MCF 10A (cell line): ENCODE measurements around the gene NKX3-2. TPM values are rescaled to one million over a fixed set of nuclear protein-coding genes. Genes with fewer than 3 reads are reported as not detected.

Experiments used
- BruUV-seq: library from RNA; stranded (reverse); fragments of 400-500 nt; replicated peaks from 2 replicates; lab custom pipeline; 2021; lab: Mats Ljungman, UMichigan
- CTCF ChIA-PET: fragments of 300-600 bp; sonication (Branson Sonifier 250); formaldehyde crosslinking; extraction: SDS; loops from one replicate; lab custom pipeline; 2021; ENCODE audit warnings: antibody characterized with exemption, inconsistent platforms; lab: Yijun Ruan, JAX
- POLR2A ChIA-PET: fragments of 300-600, 350-650 bp; sonication (Branson Sonifier 250); formaldehyde crosslinking; extraction: SDS; loops from one replicate; lab custom pipeline; 2020; ENCODE audit warnings: antibody characterized with exemption, inconsistent platforms; lab: Yijun Ruan, JAX
- DNase-seq: peaks from one replicate; pipeline ENCODE4 v3.0.0-alpha.2; 2018; ENCODE audit not compliant: unreplicated experiment
- H3K27ac Mint-ChIP-seq: one replicate; pipeline ENCODE4 v1.8.0; 2022; ENCODE audit warnings: mild to moderate bottlenecking, low read depth, mixed read lengths; ENCODE audit not compliant: unreplicated experiment
- H3K27me3 Mint-ChIP-seq: one replicate; pipeline ENCODE4 v1.8.0; 2022; ENCODE audit warnings: mixed read lengths; ENCODE audit not compliant: insufficient read depth, unreplicated experiment
- H3K36me3 Mint-ChIP-seq: one replicate; pipeline ENCODE4 v1.8.0; 2022; ENCODE audit warnings: mild to moderate bottlenecking, moderate library complexity, mixed read lengths; ENCODE audit not compliant: insufficient read depth, unreplicated experiment
- H3K4me1 Mint-ChIP-seq: one replicate; pipeline ENCODE4 v1.8.0; 2022; ENCODE audit warnings: mixed read lengths; ENCODE audit not compliant: insufficient read depth, unreplicated experiment
- H3K4me3 Mint-ChIP-seq: one replicate; pipeline ENCODE4 v1.8.0; 2022; ENCODE audit warnings: mild to moderate bottlenecking, moderate library complexity, mixed read lengths; ENCODE audit not compliant: unreplicated experiment
- H3K9me3 Mint-ChIP-seq: one replicate; pipeline ENCODE4 v1.8.0; 2022; ENCODE audit warnings: mixed read lengths; ENCODE audit not compliant: unreplicated experiment
- intact Hi-C: fragments of 100-400 bp; cut with micrococcal nuclease; formaldehyde crosslinking; loops from 2 replicates; pipeline ENCODE4 v1.14.1; 2022
- total RNA-seq: library from RNA; stranded (reverse); gene quantifications from 2 replicates; pipeline ENCODE4 v1.2.3, GENCODE V29; 2022
- TF ChIP-seq, protein P1 (sequence below): fragments of 200-600 bp; IDR thresholded peaks from one replicate; pipeline ENCODE4 v1.8.0; 2022; ENCODE audit warnings: antibody characterized with exemption, mild to moderate bottlenecking; ENCODE audit not compliant: unreplicated experiment

NKX3-2 gene
- total RNA-seq, 1 experiment from 2014 or later, result 0.42 TPM

DNA sequence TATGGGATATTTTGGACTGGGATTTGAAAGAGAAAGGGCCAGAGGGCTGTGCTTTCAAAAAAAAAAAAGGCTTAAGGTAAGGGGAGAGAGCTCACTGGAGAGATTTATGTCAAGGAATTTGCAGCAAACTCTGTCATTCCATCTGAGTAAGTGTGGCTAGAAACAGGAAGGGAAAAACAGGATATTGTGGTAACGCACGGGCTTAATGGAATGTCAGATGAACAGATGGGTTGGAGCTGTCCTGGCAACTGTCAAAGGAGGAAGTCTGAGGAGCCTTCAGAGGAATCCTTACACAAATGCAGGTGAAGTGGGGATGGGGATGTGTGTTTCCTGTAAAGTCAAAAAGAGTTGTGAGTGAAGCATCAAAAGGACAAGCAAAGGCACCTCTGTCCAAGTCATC is 15.1 kb upstream of the NKX3-2 start:
- H3K27ac Mint-ChIP-seq, result peak overlapping the region; percentile 20
- POLR2A ChIA-PET, result interaction anchor here (1.1 kb wide), 1 partner anchor 75 kb away, joined by 4 read pairs; no protein-coding TSS in a partner anchor
- intact Hi-C loops, result no loop called here
- H3K4me3 Mint-ChIP-seq, result no peak overlapping the region
- TF ChIP-seq, protein P1, sequence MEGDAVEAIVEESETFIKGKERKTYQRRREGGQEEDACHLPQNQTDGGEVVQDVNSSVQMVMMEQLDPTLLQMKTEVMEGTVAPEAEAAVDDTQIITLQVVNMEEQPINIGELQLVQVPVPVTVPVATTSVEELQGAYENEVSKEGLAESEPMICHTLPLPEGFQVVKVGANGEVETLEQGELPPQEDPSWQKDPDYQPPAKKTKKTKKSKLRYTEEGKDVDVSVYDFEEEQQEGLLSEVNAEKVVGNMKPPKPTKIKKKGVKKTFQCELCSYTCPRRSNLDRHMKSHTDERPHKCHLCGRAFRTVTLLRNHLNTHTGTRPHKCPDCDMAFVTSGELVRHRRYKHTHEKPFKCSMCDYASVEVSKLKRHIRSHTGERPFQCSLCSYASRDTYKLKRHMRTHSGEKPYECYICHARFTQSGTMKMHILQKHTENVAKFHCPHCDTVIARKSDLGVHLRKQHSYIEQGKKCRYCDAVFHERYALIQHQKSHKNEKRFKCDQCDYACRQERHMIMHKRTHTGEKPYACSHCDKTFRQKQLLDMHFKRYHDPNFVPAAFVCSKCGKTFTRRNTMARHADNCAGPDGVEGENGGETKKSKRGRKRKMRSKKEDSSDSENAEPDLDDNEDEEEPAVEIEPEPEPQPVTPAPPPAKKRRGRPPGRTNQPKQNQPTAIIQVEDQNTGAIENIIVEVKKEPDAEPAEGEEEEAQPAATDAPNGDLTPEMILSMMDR, result no peak
- DNase-seq, result peak; percentile 52
- H3K36me3 Mint-ChIP-seq, result no peaks in the 10 kb centered on the region
- no peaks in the 10 kb centered on the region for H3K27me3 Mint-ChIP-seq
- H3K9me3 Mint-ChIP-seq, result no peaks in the 10 kb centered on the region
- no TSS peak for BruUV-seq
- H3K4me1 Mint-ChIP-seq, result peaks cover 14% of the 10 kb centered on the region
- CTCF ChIA-PET, result no interaction called here

DNA sequence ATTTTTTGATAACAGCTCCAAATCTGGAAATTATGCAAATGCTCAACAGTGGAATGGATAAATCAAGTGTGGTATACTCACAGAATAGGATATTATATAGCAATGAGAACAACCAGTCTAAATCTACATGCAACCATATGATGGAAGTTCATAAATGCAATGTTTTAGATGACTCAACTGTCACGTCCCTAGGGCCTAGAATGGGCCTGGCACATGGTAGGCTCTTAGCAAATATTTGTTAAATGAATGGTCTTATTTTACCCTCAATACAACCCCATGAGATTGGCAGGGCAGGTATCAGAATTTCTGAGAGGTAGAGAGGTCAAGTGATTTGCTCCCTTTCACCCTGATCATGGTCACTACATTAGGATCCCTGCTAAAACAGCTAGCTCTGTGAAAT is 14.6 kb upstream of the NKX3-2 start:
- TF ChIP-seq, protein P1, result no peak
- DNase-seq, result no peak
- Mint-ChIP-seq H3K27ac (peak overlapping the region; percentile 20), H3K36me3 (no peaks in the 10 kb centered on the region), H3K9me3 (no peaks in the 10 kb centered on the region), H3K27me3 (no peaks in the 10 kb centered on the region), H3K4me3 (no peak overlapping the region), H3K4me1 (peaks cover 14% of the 10 kb centered on the region)
- CTCF ChIA-PET, result no interaction called here
- POLR2A ChIA-PET, result interaction anchor here (1.1 kb wide), 1 partner anchor 74 kb away, joined by 4 read pairs; no protein-coding TSS in a partner anchor
- no TSS peak for BruUV-seq
- intact Hi-C loops, result no loop called here

DNA sequence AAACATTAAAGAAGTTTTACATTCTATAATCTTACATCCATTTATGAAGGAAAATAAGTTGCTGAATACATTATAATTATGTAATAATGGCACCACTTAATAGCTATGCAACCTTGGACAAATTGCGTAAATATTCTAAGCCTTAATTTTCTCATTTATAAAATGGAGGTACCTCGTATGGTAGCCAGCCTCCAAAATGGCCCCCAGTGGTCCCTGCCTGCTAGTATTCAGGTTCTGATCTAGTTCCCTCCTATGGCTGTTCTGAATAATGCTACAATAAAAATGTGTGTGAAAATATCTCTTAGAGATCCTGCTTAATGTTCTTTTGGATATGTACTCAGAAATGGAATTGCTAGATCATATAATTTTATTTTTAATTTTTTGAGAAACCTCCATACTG is 11.0 kb upstream of the NKX3-2 start:
- no TSS peak for BruUV-seq
- no peaks in the 10 kb centered on the region for H3K27me3 Mint-ChIP-seq
- POLR2A ChIA-PET, result no interaction called here
- H3K27ac Mint-ChIP-seq, result no peak overlapping the region
- peaks cover 16% of the 10 kb centered on the region for H3K9me3 Mint-ChIP-seq
- CTCF ChIA-PET, result no interaction called here
- no peaks in the 10 kb centered on the region for H3K36me3 Mint-ChIP-seq
- peaks cover 14% of the 10 kb centered on the region for H3K4me1 Mint-ChIP-seq
- no peak for DNase-seq
- TF ChIP-seq, protein P1, result no peak
- intact Hi-C loops, result no loop called here
- H3K4me3 Mint-ChIP-seq, result no peak overlapping the region

DNA sequence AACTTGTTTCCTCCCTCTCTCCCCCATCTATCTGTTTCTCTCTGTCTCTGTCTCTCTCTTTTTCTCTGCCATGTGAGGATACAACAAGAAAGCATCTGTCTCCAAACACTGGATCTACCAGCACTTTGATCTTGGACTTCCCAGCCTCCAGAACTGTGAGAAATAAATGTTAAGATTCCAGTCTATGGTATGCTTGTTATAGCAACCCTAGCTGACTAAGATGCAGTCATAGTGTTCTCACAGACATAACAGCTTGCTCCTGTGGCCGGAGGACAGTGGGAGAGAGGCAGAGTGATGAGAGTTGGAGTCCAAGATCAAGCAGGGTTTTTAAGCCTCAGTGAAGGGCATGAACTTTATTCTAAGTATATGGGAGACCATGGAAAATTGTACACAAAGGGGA is 8.8 kb upstream of the NKX3-2 start:
- H3K36me3 Mint-ChIP-seq, result no peaks in the 10 kb centered on the region
- no peaks in the 10 kb centered on the region for H3K4me1 Mint-ChIP-seq
- ChIA-PET CTCF (interaction anchor here (0.6 to 3.3 kb wide), 7 partner anchors 291 to 830 kb away, joined by 3 to 12 read pairs (median 3); no protein-coding TSS in a partner anchor), POLR2A (no interaction called here)
- no peak overlapping the region for H3K27ac Mint-ChIP-seq
- no peak for DNase-seq
- intact Hi-C loops, result no loop called here
- H3K27me3 Mint-ChIP-seq, result no peaks in the 10 kb centered on the region
- TF ChIP-seq, protein P1, result no peak
- no TSS peak for BruUV-seq
- no peak overlapping the region for H3K4me3 Mint-ChIP-seq
- H3K9me3 Mint-ChIP-seq, result peaks cover 16% of the 10 kb centered on the region
